HCT116 (cell line): ENCODE results near the gene MIDN. TPM values are rescaled to one million over a fixed set of nuclear protein-coding genes. Genes with fewer than 3 reads are reported as not detected.

Experiments used
- ATAC-seq: fragments of 200-7000 bp; cut with Tn5 transposase; 2 replicates; pipeline ENCODE4 v1.9.1; 2020; ENCODE audit warnings: mild to moderate bottlenecking, moderate library complexity
- BruUV-seq: library from RNA; stranded (reverse); fragments of 400-500 nt; replicated peaks from 2 replicates; lab custom pipeline; 2021; lab: Mats Ljungman, UMichigan
- CTCF ChIA-PET: fragments of 300-600 bp; sonication (Branson Sonifier 250); formaldehyde crosslinking; loops from one replicate; lab custom pipeline; 2021; ENCODE audit warnings: antibody characterized with exemption; lab: Charles Lee
- POLR2A ChIA-PET: fragments of 300-600, 350-600 bp; sonication (Branson Sonifier 250); formaldehyde crosslinking; loops from one replicate; lab custom pipeline; 2021; ENCODE audit warnings: antibody characterized with exemption; lab: Charles Lee
- RAD21 ChIA-PET, 2 experiments: fragments of 300-600 bp; sonication (Branson Sonifier 250); formaldehyde crosslinking; loops; one replicate each; lab custom pipeline; 2023; ENCODE audit warnings: low total read pairs in 2 of 2; ENCODE audit not compliant: uncharacterized antibody in 2 of 2, unreplicated experiment in 2 of 2, low non-redundant PET in 1 of 2; lab: Charles Lee
- DNase-seq: peaks from one replicate; pipeline ENCODE4 v3.0.0-alpha.2; 2010; ENCODE audit warnings: low read depth, low spot score
- H2AFZ ChIP-seq: fragments of 200-600 bp; shearing (Covaris generic), sonication (generic); 2 replicates; pipeline ENCODE4 v1.6.1; 2017; ENCODE audit warnings: low read depth, mixed run types, mixed read lengths, antibody characterized with exemption, low read length; ENCODE audit not compliant: poor library complexity, severe bottlenecking
- H3K27ac ChIP-seq: 2 replicates; pipeline ENCODE4 v1.5.1; 2012; ENCODE audit warnings: low read depth, low read length
- H3K27me3 ChIP-seq: fragments of 200-600 bp; sonication (generic); 2 replicates; pipeline ENCODE4 v1.6.1; 2016; ENCODE audit warnings: mixed run types, low read length, mixed read lengths; ENCODE audit not compliant: insufficient read depth
- H3K36me3 ChIP-seq, 2 experiments: fragments of 200-500 bp in 1 of 2; fragments of 200-600 bp in 1 of 2; sonication (Bioruptor generic) in 1 of 2; sonication (generic) in 1 of 2; 2 replicates each; pipeline versions ENCODE4 v1.5.1 to v1.6.1; 2014 to 2016; ENCODE audit warnings: low read length in 2 of 2, inconsistent platforms in 1 of 2, mixed read lengths in 1 of 2, mixed run types in 1 of 2; ENCODE audit not compliant: insufficient read depth in 2 of 2, control insufficient read depth in 1 of 2
- H3K4me1 ChIP-seq, 2 experiments: fragments of 200-600 bp in 1 of 2; sonication (generic) in 1 of 2; 2 replicates each; pipeline versions ENCODE4 v1.5.1 to v1.6.1; 2012 to 2017; ENCODE audit warnings: low read length in 2 of 2, inconsistent platforms in 1 of 2, mild to moderate bottlenecking in 1 of 2, mixed read lengths in 1 of 2, mixed run types in 1 of 2, moderate library complexity in 1 of 2; ENCODE audit not compliant: insufficient read depth in 2 of 2, control insufficient read depth in 1 of 2
- H3K4me2 ChIP-seq: fragments of 200-600 bp; sonication (generic); 2 replicates; pipeline ENCODE4 v1.6.1; 2017; ENCODE audit warnings: mixed run types, low read length, mixed read lengths
- H3K4me3 ChIP-seq, 2 experiments: fragments of 200-600 bp in 1 of 2; sonication (generic) in 1 of 2; replicated peaks in 1 of 2; 2 replicates each; pipeline ENCODE4 v1.5.1; 2011 to 2016; ENCODE audit warnings: low read length in 2 of 2, control low read depth in 1 of 2, low read depth in 1 of 2, mild to moderate bottlenecking in 1 of 2, mixed read lengths in 1 of 2, mixed run types in 1 of 2
- H3K79me2 ChIP-seq: fragments of 200-600 bp; sonication (generic); 2 replicates; pipeline ENCODE4 v1.6.1; 2017; ENCODE audit warnings: mild to moderate bottlenecking, mixed run types, low read length, moderate library complexity, mixed read lengths; ENCODE audit not compliant: insufficient read depth
- H3K9ac ChIP-seq: fragments of 200-600 bp; sonication (generic); 2 replicates; pipeline ENCODE4 v1.6.1; 2016; ENCODE audit warnings: low read length, mixed read lengths
- H3K9me2 ChIP-seq: fragments of 200-600 bp; sonication (generic), shearing (Covaris generic); 2 replicates; pipeline ENCODE4 v1.6.1; 2017; ENCODE audit warnings: mixed run types, mild to moderate bottlenecking, moderate library complexity; ENCODE audit not compliant: insufficient read depth
- H3K9me3 ChIP-seq, 2 experiments: fragments of 200-500 bp in 1 of 2; fragments of 200-600 bp in 1 of 2; sonication (Bioruptor generic) in 1 of 2; sonication (generic) in 1 of 2; 2 replicates each; pipeline ENCODE4 v1.6.1; 2014 to 2017; ENCODE audit warnings: low read length in 2 of 2, mixed read lengths in 2 of 2, inconsistent platforms in 1 of 2, low read depth in 1 of 2, mild to moderate bottlenecking in 1 of 2, mixed run types in 1 of 2, moderate library complexity in 1 of 2; ENCODE audit not compliant: control insufficient read depth in 1 of 2, insufficient read depth in 1 of 2
- H4K20me1 ChIP-seq: fragments of 200-600 bp; sonication (generic), shearing (Covaris generic); 2 replicates; pipeline ENCODE4 v1.6.1; 2017; ENCODE audit warnings: mixed run types, mild to moderate bottlenecking, moderate library complexity; ENCODE audit not compliant: insufficient read depth
- CEBPB ChIP-seq: IDR thresholded peaks from 2 replicates; pipeline ENCODE4 v1.6.1; 2012; ENCODE audit warnings: low read depth
- EGR1 ChIP-seq: IDR thresholded peaks from 2 replicates; pipeline ENCODE4 v1.6.1; 2012; ENCODE audit warnings: low read depth
- ELF1 ChIP-seq: IDR thresholded peaks from 2 replicates; pipeline ENCODE4 v1.6.1; 2012; ENCODE audit warnings: low read depth, borderline replicate concordance
- POLR2A ChIP-seq: IDR thresholded peaks from 2 replicates; pipeline ENCODE4 v1.7.0; 2011; ENCODE audit warnings: borderline replicate concordance; ENCODE audit not compliant: insufficient read depth, insufficient read length; ENCODE audit errors: extremely low read depth
- RAD21 ChIP-seq: IDR thresholded peaks from 2 replicates; pipeline ENCODE4 v1.6.1; 2012; ENCODE audit warnings: low read depth, mild to moderate bottlenecking
- SRF ChIP-seq: IDR thresholded peaks from 2 replicates; pipeline ENCODE4 v1.6.1; 2012; ENCODE audit warnings: low read depth
- YY1 ChIP-seq: IDR thresholded peaks from 2 replicates; pipeline ENCODE4 v1.6.1; 2011; ENCODE audit warnings: low read length, low read depth, moderate library complexity, mild to moderate bottlenecking; ENCODE audit not compliant: insufficient replicate concordance; ENCODE audit errors: extremely low read depth
- ZFX ChIP-seq: fragments of 450-650 bp; IDR thresholded peaks from 2 replicates; pipeline ENCODE4 v1.6.1; 2017
- intact Hi-C: fragments of 100-400 bp; cut with micrococcal nuclease; formaldehyde crosslinking; loops from 2 replicates; pipeline ENCODE4 v1.10.0; 2022
- total RNA-seq: library from RNA; stranded (reverse); gene quantifications from one replicate; pipeline ENCODE4 v1.2.1, GENCODE V29; 2021; ENCODE audit not compliant: unreplicated experiment
- TF ChIP-seq, protein P1 (sequence below): IDR thresholded peaks from 2 replicates; pipeline ENCODE4 v1.6.1; 2012; ENCODE audit warnings: low read depth
- TF ChIP-seq, protein P2 (sequence below), 3 experiments: fragments of 200-600 bp in 1 of 3; sonication (generic) in 1 of 3; IDR thresholded peaks in 2 of 3; conservative IDR thresholded peaks in 1 of 3; 2 replicates each; pipeline ENCODE4 v1.5.1; 2012 to 2017; ENCODE audit warnings: low read depth in 2 of 3, low read length in 2 of 3, antibody characterized with exemption in 1 of 3, borderline replicate concordance in 1 of 3, control low read depth in 1 of 3, mild to moderate bottlenecking in 1 of 3, mixed read lengths in 1 of 3, mixed run types in 1 of 3, moderate library complexity in 1 of 3; ENCODE audit not compliant: insufficient read depth in 1 of 3
- TF ChIP-seq, protein P3 (sequence below): IDR thresholded peaks from 2 replicates; pipeline ENCODE4 v1.6.1; 2012
- TF ChIP-seq, protein P4 (sequence below): IDR thresholded peaks from 2 replicates; pipeline ENCODE4 v1.6.1; 2012
- TF ChIP-seq, protein P5 (sequence below): IDR thresholded peaks from 2 replicates; pipeline ENCODE4 v1.6.1; 2011; ENCODE audit warnings: mild to moderate bottlenecking, low read length, moderate library complexity; ENCODE audit not compliant: insufficient replicate concordance; ENCODE audit errors: extremely low read depth

MIDN gene
- total RNA-seq, 1 experiment from 2014 or later: 146 TPM

DNA sequence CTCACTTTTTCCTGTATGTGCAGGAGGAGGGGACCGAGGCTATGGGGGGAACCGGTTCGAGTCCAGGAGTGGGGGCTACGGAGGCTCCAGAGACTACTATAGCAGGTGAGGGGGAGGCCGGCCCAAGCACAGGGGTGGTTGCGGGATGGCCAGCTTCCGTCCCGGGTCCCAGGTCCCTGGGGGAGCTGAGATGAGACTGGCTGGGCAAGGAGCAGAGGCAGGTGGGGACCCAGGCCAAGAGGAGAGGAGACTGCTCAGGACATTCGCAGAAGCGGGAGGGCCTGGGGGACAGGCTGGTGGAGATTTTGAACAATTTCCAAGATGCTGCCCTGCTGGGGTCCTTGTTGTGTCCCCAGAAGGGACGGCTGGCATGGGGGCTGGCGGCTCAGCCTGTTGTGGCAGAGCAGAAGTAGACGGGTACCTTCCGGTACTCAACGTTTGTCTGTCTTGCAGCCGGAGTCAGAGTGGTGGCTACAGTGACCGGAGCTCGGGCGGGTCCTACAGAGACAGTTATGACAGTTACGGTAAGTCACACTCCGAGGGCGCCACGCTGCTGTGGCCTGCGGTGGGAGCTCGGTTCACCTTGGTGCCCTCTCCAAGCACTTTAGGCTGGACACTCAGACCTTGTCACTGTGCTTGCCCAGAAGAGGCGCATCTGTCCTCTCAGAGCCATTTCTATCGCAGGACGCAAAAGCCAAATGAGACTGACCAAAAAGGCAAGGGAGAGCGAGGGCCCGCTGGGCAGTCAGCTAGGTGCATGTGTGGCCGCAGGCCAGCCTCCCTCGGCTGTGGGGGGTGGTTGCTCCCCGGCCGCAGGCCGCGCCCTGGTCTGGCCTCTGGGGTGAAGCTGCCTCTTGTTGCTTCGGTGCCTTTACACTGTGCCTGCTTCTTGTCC is 23.4 kb downstream of the MIDN start:
- no peaks in the 10 kb centered on the region for H3K9me3 ChIP-seq
- POLR2A ChIA-PET: interaction anchor here (1.6 kb wide), 1 partner anchor 27 kb away, joined by 4 read pairs; no protein-coding TSS in a partner anchor
- BruUV-seq: no TSS peak
- H3K4me3 ChIP-seq: no peak overlapping the region
- peak overlapping the region; percentile 98; the same call in 1 of the 2 replicates for H3K9ac ChIP-seq
- CTCF ChIA-PET: interaction anchor here (2.7 kb wide), 1 partner anchor 28 kb away, joined by 31 read pairs; no protein-coding TSS in a partner anchor
- H3K27me3 ChIP-seq: no peaks in the 10 kb centered on the region
- peaks cover 38 to 75% of the 10 kb centered on the region in 2 experiments for H3K4me1 ChIP-seq
- peaks cover 65% of the 10 kb centered on the region for H3K79me2 ChIP-seq
- peak overlapping the region; percentile 100; the same call in 1 of the 2 replicates for H3K4me2 ChIP-seq
- TF ChIP-seq EGR1: no peak
- no peak for TF ChIP-seq SRF
- TF ChIP-seq ELF1: no peak
- TF ChIP-seq, protein P1, sequence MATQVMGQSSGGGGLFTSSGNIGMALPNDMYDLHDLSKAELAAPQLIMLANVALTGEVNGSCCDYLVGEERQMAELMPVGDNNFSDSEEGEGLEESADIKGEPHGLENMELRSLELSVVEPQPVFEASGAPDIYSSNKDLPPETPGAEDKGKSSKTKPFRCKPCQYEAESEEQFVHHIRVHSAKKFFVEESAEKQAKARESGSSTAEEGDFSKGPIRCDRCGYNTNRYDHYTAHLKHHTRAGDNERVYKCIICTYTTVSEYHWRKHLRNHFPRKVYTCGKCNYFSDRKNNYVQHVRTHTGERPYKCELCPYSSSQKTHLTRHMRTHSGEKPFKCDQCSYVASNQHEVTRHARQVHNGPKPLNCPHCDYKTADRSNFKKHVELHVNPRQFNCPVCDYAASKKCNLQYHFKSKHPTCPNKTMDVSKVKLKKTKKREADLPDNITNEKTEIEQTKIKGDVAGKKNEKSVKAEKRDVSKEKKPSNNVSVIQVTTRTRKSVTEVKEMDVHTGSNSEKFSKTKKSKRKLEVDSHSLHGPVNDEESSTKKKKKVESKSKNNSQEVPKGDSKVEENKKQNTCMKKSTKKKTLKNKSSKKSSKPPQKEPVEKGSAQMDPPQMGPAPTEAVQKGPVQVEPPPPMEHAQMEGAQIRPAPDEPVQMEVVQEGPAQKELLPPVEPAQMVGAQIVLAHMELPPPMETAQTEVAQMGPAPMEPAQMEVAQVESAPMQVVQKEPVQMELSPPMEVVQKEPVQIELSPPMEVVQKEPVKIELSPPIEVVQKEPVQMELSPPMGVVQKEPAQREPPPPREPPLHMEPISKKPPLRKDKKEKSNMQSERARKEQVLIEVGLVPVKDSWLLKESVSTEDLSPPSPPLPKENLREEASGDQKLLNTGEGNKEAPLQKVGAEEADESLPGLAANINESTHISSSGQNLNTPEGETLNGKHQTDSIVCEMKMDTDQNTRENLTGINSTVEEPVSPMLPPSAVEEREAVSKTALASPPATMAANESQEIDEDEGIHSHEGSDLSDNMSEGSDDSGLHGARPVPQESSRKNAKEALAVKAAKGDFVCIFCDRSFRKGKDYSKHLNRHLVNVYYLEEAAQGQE: no peak
- TF ChIP-seq, protein P2, sequence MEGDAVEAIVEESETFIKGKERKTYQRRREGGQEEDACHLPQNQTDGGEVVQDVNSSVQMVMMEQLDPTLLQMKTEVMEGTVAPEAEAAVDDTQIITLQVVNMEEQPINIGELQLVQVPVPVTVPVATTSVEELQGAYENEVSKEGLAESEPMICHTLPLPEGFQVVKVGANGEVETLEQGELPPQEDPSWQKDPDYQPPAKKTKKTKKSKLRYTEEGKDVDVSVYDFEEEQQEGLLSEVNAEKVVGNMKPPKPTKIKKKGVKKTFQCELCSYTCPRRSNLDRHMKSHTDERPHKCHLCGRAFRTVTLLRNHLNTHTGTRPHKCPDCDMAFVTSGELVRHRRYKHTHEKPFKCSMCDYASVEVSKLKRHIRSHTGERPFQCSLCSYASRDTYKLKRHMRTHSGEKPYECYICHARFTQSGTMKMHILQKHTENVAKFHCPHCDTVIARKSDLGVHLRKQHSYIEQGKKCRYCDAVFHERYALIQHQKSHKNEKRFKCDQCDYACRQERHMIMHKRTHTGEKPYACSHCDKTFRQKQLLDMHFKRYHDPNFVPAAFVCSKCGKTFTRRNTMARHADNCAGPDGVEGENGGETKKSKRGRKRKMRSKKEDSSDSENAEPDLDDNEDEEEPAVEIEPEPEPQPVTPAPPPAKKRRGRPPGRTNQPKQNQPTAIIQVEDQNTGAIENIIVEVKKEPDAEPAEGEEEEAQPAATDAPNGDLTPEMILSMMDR (IDR thresholded peaks at IDR 0.05 in 2 of 3, conservative IDR thresholded peaks at IDR 0.05 in 1 of 3; ENCODE audit: borderline replicate concordance in 1 of 3, insufficient read depth in 1 of 3, low read depth in 2 of 3, low read length in 2 of 3): no peak
- TF ChIP-seq, protein P3, sequence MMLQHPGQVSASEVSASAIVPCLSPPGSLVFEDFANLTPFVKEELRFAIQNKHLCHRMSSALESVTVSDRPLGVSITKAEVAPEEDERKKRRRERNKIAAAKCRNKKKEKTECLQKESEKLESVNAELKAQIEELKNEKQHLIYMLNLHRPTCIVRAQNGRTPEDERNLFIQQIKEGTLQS: no peak
- no peak for TF ChIP-seq CEBPB
- no peak for TF ChIP-seq RAD21
- no peak for TF ChIP-seq POLR2A
- TF ChIP-seq ZFX: no peak
- TF ChIP-seq, protein P4, sequence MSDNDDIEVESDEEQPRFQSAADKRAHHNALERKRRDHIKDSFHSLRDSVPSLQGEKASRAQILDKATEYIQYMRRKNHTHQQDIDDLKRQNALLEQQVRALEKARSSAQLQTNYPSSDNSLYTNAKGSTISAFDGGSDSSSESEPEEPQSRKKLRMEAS: no peak
- TF ChIP-seq, protein P5, sequence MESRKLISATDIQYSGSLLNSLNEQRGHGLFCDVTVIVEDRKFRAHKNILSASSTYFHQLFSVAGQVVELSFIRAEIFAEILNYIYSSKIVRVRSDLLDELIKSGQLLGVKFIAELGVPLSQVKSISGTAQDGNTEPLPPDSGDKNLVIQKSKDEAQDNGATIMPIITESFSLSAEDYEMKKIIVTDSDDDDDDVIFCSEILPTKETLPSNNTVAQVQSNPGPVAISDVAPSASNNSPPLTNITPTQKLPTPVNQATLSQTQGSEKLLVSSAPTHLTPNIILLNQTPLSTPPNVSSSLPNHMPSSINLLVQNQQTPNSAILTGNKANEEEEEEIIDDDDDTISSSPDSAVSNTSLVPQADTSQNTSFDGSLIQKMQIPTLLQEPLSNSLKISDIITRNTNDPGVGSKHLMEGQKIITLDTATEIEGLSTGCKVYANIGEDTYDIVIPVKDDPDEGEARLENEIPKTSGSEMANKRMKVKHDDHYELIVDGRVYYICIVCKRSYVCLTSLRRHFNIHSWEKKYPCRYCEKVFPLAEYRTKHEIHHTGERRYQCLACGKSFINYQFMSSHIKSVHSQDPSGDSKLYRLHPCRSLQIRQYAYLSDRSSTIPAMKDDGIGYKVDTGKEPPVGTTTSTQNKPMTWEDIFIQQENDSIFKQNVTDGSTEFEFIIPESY: no peak
- no peak for TF ChIP-seq YY1
- no peaks in the 10 kb centered on the region for H3K9me2 ChIP-seq
- no peak for DNase-seq
- RAD21 ChIA-PET: no interaction called here
- intact Hi-C loops: loop anchor here (10.0 kb wide), 1 partner anchor 133 kb away; the partner anchor contains the start of genes DAZAP1 and GAMT
- H3K27ac ChIP-seq: peak overlapping the region; percentile 100
- H3K36me3 ChIP-seq: peaks cover 27 to 33% of the 10 kb centered on the region in 2 experiments; a peak in 3 of 4 replicates
- no peak overlapping the region for H2AFZ ChIP-seq
- ATAC-seq: no peak
- no peaks in the 10 kb centered on the region for H4K20me1 ChIP-seq
